A172 (cell line): ENCODE measurements around the gene AMMECR1L. TPM values are rescaled to one million over a fixed set of nuclear protein-coding genes. Genes with fewer than 3 reads are reported as not detected.
"Not testable (repeated sequence)": the region's sequence is repeated elsewhere in the genome, so short reads cannot be mapped to it uniquely, and the experiment has no call there.

Experiments
- DNase-seq: peaks from one replicate; pipeline ENCODE4 v3.0.0-alpha.2; 2015; ENCODE audit warnings: low spot score
- total RNA-seq: library from RNA; depleted of rRNA; stranded (reverse); fragments of >200 nt; shearing (Covaris generic); gene quantifications from 2 replicates; pipeline ENCODE4 v1.2.3, GENCODE V29; 2014

The AMMECR1L gene
- total RNA-seq, 1 experiment from 2014 or later: 15.8 TPM

GRCh38 chr2:127887082-127887775 is 1.5 kb upstream of the AMMECR1L start:
- no peak for DNase-seq

DNA sequence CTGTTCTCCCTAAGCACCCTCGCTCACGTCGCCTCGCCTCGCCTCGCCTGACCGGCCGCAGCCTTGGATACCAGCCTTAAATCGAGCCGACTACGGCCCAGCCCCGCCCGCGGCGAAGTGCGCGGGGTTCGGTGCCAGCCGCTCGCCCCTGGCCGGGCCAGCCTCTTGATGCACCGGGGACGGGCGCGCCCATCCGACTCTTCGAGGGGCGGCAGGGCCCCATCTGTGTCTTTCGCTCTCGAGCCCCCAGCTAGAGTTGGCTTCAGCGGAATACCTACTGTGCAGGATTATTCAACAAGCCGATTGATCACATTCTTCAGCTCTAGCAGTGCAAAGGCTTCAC is 808 bp upstream of the AMMECR1L start:
- DNase-seq: not testable (repeated sequence)

GRCh38 chr2:127884861-127885740 is 655 bp downstream of the AMMECR1L start:
- DNase-seq: not testable (repeated sequence)

DNA sequence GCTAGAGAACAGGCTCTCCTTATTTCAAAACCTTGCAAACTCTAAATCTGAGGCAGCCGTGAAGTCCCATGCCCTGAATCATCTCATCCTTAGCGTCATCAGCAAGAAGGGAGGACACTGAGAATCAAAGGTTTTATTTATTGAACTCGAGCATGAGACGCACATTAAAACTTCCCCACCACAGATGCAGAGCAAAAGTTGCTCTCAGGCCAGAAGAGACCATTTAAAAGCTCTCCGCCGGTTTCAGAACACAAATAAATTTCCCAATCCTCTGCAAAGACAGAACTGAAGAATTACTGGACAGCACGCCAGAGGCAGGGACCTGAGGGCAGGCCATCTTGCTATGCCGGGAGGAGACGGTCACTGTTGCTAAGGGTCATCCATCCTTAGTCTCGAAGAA is 1.3 kb downstream of the AMMECR1L start:
- no peak for DNase-seq

DNA sequence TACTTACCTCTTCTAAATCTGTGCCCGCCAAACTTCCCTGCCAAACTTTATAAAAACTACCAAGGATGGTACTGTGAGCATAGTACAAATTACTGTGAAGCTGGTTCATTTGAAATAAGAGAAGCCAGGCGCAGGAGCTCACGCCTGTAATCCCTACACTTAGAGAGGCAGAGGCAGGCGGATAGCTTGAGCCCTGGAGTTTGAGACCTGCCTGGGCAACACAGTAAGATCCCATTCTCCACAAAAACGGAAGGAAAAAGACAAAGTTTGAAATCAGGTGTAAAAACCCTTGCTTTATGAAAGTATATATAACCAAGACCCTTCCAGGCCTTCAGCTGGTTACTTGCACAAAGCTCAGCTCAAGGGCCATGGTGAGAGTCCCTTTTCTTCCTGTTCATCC is 5.9 kb downstream of the AMMECR1L start:
- no peak for DNase-seq

GRCh38 chr2:127877626-127878025 is 8.1 kb downstream of the AMMECR1L start:
- DNase-seq: peak; percentile 25

DNA sequence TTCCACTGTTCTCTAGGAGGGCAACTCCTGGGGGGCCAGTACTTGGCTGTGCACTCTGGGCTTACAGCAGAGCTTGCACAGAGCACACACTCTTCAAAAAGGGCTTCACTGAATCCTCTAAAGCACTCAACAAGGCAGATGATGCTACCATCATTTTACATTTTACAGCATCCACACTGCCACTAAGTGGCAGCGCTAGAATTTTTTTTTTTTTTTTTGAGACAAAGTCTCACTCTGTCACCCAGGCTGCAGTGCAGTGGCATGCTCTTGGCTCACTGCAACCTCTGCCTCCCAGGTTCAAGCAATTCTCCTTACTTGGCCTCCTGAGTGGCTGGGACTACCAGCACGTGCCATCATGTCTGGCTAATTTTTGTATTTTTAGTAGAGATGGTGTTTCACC is 8.6 kb downstream of the AMMECR1L start:
- no peak for DNase-seq

DNA sequence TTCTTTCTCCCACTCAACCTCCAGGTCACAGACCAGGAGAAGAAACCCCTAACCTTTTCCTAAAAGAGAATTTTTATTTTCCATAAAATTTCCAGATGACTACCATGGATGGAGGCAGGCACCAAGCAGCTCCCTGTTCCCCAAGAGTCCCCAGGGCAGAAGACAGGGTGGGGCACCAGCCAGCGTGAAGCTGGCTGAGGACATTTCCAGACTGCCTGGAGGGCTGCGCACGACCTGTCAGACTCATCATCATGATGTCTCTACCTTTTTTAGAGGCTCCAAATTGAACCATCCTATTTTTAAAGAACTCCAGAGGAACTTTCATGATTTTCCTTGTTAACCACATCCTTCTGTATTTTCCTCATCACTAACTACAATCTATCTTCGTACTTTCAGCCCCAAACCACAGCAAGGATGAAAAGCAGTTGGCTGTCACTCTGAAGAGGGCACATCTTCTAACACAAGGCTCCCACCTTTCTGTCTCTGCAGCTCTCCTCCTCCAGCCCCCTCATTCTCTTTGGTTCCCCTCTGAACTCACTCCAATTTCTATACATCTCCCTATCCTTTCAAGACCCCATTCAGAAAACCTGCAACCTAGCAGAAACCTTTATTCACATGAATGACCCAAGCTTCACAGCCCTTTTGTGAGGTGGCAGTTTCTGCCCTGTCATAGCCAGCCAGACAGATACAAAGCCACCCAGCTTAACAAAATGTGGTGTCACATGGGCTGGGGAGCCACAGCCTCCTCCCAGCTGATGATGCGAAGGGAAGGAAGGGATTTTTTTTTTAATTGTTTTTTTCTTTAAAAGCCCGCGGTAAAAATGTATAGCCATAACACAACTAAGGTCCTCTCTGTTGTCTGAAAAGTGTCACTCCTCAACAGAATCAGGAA is 11.1 kb downstream of the AMMECR1L start:
- no peak for DNase-seq

DNA sequence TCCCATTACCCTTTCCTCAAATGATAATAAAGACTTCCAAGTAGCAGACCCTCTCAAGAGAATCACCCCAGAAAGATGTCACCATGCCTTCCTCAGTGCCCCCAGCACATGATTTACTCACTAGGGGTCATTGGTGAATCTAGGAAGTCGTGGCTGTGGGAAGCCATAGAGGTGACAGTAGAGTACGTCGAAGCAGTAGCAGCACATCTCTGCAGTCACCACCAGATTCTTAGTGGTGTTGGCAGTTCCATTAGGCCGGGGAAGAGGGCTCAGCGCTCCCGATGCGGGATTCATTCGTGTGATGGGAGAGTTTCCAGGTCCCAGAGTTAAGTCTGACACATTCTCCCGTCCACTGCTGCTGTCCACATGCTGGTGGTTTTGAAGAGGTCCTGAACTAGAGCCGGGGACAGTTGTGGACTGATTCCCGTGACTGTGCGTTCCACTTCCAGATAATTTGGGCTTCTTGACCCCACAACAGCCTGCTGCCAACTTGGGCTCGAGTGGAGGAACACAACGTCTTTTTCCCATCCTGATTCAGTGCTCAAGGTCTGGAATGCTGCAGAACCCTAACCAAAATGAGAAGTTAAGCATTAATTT is 12.0 kb downstream of the AMMECR1L start:
- DNase-seq: no peak

DNA sequence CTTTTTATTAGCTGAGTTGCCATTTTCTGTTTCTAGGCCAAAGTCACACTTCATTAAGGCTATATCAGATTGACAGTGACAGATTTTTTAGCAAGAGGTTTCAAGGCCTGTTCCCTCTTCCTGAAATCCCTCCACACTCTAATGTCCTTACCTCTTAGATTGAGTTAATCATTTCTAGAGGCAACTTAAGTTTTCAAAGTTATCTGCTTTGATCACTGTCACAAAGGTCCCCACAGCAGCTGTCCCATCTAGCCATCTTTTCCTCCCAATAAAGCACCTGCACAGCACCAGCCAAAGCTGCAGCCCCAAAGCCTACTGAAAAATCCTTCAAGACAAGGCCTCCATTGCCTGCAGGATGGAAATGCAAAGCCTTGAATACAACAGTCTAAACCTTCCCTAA is 13.4 kb downstream of the AMMECR1L start:
- DNase-seq: no peak

GRCh38 chr2:127865926-127866325 is 19.8 kb downstream of the AMMECR1L start:
- DNase-seq: no peak

DNA sequence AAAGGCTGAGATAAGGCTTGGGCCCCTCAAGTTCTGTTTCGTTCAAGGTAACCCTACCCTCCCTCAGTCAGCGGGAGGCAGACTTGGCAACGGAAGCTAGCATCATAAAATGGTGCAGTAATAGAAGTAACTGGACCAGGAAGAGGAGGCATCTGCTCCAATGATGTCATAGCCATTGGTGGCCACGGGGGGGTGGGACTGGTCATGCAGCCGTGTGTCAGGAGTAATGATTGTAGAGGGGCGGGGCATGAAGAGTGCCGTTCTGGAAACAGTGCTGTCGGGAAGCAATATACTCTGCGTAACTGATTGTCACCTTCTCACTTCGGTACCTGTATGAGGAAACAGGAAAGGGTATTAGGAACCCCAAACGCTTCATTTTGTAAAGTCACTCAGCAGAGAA is 20.9 kb downstream of the AMMECR1L start:
- DNase-seq: peak; percentile 38

- DNase-seq: no peak
These were observed 23.5 kb downstream of the AMMECR1L start for GRCh38 chr2:127862228-127862627.

GRCh38 chr2:127860130-127860529 is 25.6 kb downstream of the AMMECR1L start:
- DNase-seq: no peak

DNA sequence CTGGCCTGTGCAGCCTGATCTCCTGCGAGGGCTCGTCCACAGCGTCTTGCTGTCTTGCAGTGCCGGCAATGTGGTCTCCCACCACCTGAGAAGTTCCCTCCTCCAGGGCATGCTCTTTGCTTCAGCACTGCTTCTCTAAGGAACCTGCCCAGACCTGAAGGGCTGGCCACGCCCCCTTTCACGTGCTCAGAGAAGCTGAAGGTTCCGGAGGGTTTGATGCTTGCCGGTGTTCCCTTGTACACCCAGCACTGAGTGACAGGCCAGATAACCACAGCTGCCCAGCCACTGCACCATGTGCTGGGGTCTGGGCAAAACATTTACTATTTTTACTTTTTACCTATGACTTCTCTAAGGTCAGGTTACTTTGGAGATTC is 26.1 kb downstream of the AMMECR1L start:
- no peak for DNase-seq

DNA sequence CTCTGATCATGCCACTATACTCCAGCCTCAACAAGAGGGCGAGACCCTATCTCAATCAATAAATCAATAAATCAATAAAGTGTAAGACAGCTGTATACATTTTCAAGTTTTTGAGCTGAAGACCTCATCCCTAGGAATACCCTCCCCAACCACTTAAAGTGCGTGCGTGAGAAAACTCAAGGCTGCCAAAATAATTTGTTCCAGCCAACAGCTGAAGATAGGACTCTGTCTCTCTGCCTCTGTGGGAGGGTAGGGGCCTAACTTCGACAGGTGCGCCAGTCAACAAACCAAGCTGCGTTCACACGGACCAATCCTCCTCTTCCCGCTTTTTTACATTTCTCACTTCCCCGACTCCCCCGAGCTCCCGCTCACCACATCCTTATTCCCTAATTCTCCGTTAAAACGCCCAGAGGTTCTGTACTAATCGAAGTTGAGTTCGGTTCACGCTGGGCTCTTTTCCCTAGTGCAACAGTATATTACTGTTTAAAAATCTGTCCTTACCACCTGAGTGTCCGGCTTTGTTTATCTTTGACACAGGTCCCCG is 28.4 kb downstream of the AMMECR1L start:
- DNase-seq: peak; percentile 31

DNA sequence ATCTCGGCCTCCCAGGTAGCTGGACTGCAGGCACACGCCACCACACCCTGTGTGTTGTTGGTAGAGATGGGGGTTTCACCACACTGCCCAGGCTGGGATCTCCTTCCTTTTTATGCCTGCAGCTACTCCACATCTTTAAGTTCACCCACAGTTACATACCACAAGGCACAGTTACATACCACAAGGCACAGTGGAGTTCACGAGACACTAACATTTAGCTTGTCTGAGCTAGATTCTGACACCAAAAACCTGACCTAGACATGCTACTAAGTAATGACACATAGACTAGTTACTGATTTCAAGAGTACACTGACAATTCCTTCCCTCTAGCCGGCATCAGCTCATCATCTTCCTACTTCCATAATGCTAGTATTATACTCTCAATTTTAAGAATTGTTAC is 32.1 kb downstream of the AMMECR1L start:
- DNase-seq: no peak

GRCh38 chr2:127852388-127852787 is 33.4 kb downstream of the AMMECR1L start:
- no peak for DNase-seq

DNA sequence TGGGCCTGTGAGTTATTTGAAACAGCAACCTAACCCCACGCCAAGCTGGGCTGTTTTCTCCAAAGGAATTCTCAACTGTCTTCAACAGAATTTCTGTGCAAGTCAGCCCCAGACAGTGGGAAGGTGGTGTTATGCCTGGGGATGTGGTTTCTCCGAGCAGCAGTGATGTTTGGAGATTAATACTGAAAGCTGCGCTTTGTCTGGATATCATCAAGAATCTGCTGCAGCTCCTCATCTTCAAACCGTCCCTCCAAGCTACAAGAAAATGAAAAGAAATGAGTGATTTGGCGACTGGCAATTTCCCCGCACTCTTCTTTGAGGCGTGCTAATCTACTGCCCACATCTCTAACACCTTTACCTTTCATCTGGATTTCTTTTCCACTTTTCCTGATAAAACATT is 37.8 kb downstream of the AMMECR1L start:
- no peak for DNase-seq

DNA sequence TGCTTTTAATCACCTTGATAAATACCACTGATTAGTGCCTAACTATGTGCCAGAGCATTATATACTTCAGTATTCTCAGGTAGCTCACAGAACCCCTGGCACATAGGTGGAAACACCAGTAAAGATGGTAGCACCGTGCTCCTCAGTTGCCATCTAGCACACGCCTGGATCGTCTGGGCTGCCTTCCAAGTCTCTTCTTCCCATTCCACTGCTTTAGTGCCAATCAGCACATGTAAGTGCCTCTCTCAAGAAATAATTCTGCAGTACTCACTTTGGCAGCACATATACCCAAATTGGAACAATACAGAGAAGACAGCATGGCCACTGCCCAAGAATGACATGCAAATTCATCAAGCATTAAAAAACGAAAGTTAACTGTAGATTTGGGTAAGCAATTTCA is 40.8 kb downstream of the AMMECR1L start:
- no peak for DNase-seq

DNA sequence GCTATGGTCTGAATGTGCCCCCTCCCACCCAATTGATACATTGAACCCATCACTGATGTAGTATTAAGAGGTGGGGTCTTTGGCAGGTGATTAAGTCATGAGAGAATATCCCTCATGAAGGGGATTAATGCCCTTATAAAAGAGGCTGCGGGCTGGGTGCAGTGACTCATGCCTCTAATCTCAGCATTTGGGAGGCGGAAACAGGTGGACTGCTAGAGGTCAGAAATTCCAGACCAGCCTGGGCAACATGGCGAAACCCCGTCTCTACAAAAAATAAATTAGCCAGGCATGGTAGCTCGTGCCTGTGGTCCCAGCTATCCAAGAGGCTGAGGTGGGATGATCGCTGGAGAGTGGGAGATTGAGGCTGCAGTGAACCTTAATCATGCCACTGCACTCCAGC is 42.1 kb downstream of the AMMECR1L start:
- DNase-seq: no peak
